ENCODE measurements around the gene CD109.
"Not testable (repeated sequence)": the region's sequence is repeated elsewhere in the genome, so short reads cannot be mapped to it uniquely, and the experiment has no call there.

DNA sequence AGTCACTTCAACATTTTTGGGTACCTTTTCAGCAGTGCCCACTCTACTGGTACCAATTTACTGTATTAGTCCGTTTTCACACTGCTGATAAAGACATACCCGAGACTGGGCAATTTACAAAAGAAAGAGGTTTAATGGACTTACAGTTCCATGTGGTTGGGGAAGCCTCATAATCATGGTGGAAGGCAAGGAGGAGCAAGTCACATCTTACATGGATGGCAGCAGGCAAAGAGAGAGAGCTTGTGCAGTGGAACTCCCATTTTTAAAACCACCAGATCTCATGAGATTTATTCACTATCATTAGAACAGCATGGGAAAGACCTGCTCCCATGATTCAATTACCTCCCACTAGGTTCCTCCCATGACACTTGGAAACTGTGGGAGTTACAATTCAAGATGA is 12.4 kb upstream of the CD109 start:
- TF ChIP-seq, protein P1, sequence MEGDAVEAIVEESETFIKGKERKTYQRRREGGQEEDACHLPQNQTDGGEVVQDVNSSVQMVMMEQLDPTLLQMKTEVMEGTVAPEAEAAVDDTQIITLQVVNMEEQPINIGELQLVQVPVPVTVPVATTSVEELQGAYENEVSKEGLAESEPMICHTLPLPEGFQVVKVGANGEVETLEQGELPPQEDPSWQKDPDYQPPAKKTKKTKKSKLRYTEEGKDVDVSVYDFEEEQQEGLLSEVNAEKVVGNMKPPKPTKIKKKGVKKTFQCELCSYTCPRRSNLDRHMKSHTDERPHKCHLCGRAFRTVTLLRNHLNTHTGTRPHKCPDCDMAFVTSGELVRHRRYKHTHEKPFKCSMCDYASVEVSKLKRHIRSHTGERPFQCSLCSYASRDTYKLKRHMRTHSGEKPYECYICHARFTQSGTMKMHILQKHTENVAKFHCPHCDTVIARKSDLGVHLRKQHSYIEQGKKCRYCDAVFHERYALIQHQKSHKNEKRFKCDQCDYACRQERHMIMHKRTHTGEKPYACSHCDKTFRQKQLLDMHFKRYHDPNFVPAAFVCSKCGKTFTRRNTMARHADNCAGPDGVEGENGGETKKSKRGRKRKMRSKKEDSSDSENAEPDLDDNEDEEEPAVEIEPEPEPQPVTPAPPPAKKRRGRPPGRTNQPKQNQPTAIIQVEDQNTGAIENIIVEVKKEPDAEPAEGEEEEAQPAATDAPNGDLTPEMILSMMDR (IDR thresholded peaks at IDR 0.05), result not testable (repeated sequence)
- not testable (repeated sequence) for TF ChIP-seq POLR2A (IDR thresholded peaks at IDR 0.05)
